Activated naive CD8-positive, alpha-beta T cell treated with anti-CD3 and anti-CD28 coated beads, Interleukin-2, amount 50 U/mL, for 24 hours (primary cell): ENCODE results near the gene MIOX.

Source experiments
- ATAC-seq: fragments of 150-1000 bp; cut with Tn5 transposase; one replicate; pipeline ENCODE4 v1.10.0; 2021
- DNase-seq: peaks from one replicate; pipeline ENCODE4 v3.0.0; 2021
- H3K27ac Mint-ChIP-seq: one replicate; pipeline ENCODE4 v1.8.0; 2021; ENCODE audit warnings: mild to moderate bottlenecking, mixed read lengths
- H3K27me3 Mint-ChIP-seq: one replicate; pipeline ENCODE4 v1.8.0; 2021; ENCODE audit warnings: mixed read lengths
- H3K36me3 Mint-ChIP-seq: one replicate; pipeline ENCODE4 v1.8.0; 2021; ENCODE audit warnings: low read depth, mixed read lengths
- H3K4me1 Mint-ChIP-seq: one replicate; pipeline ENCODE4 v1.8.0; 2021; ENCODE audit warnings: mixed read lengths
- H3K4me3 Mint-ChIP-seq: one replicate; pipeline ENCODE4 v1.8.0; 2021; ENCODE audit warnings: mild to moderate bottlenecking, moderate library complexity, mixed read lengths
- H3K9me3 Mint-ChIP-seq: one replicate; pipeline ENCODE4 v1.8.0; 2021; ENCODE audit warnings: mixed read lengths

Gene MIOX

DNA sequence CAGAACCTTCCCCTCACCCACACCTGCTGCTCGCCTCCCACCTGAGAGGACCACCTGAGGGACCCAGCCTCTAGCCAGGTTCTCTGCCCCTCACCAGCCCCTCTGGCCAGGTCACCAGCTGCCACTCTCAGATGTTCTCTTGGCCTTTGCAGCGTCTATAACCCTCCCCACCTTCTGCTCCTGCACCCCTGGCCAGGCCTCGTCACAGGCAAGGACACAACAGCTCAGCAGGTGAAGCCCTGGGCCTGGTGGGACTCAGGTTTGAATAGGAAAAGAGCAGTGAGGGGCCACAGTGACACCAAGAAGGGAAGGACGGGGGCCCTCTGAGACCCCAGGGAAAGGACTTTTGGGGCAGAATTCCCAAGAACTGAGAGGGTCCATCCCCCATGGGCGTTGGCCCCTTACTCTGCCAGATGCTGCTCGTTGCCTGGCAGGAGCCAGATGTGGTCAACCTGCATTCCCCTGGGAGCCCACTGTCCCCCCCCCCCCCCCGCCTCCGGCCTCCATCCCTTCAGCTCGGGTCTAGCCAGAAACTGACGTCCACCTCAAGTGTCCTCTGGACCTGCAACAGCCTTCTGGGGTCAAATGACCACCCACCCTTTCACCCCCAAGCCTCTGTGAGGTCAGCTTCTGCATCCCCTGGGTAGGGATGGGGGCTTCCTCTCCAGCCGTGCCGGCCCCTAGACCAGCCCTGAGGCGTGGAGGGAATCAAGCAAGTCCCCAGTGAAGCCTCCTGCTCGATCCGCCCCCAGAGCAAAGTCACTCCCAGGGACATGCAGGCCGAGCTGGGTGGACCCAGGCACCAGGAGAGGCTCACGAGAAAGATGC lies 40.6 kb upstream of the MIOX start:
- Mint-ChIP-seq H3K4me3 (no peak overlapping the region), H3K27ac (peak overlapping the region; percentile 83), H3K9me3 (no peaks in the 10 kb centered on the region), H3K36me3 (peaks cover 21% of the 10 kb centered on the region), H3K27me3 (no peaks in the 10 kb centered on the region), H3K4me1 (peaks cover 20% of the 10 kb centered on the region)
- ATAC-seq (no peak), DNase-seq (no peak)

GRCh38 chr22:50446708-50447575 lies 39.7 kb upstream of the MIOX start:
- ATAC-seq, result no peak
- Mint-ChIP-seq H3K36me3 (peaks cover 26% of the 10 kb centered on the region), H3K9me3 (no peaks in the 10 kb centered on the region), H3K4me1 (peaks cover 20% of the 10 kb centered on the region), H3K4me3 (no peak overlapping the region), H3K27me3 (no peaks in the 10 kb centered on the region), H3K27ac (no peak overlapping the region)
- DNase-seq, result no peak

DNA sequence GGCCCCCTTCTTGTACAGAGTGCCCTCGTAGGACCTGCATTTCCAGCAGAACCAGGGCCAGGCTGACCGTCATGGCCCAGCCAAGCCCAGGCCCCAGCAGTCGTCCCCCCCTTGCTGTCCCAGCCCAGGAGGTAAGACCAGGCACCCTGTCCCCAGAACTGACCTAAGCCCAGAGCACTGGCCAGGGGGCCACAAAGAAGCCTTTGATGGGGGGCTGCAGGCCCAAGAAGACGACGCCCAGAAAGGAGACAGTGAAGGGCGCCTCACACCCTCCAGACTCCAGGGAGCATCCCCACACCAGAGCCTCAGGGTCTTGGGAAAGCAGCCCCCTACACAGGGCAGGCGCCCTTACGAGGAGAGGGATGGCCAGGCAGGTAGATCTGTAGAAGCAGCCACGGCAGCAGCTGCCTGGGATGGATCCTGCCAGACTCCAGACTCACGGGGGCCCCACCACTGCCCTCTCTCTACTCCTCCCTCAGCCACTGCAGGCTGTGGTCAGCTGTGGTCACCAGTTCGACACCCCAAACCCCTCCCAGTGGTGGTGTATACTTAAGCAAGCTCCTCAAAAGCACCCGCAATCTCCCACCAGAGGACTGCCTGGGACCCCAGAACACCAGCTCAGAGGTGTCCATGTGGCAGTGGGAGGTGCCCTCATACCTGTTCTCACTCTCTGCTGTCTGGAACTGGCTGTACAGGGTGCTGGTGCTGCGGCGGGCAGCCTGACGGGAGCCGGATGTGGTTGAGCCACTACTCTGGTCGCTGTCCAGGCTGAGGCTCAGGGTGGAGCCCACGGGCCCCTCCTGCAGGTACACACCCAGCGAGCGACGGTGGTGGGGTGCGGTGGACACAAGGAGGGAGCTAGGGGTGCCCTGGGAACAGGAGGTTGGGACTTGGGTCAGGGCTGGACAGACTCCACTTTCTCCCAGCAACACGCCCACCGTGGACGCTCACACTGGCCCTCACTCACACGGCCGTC lies 38.8 kb upstream of the MIOX start:
- Mint-ChIP-seq H3K4me1 (peaks cover 23% of the 10 kb centered on the region), H3K27ac (no peak overlapping the region), H3K4me3 (no peak overlapping the region), H3K36me3 (peaks cover 28% of the 10 kb centered on the region), H3K27me3 (no peaks in the 10 kb centered on the region), H3K9me3 (no peaks in the 10 kb centered on the region)
- ATAC-seq, result no peak
- no peak for DNase-seq

GRCh38 chr22:50452649-50453048 lies 34.0 kb upstream of the MIOX start:
- peaks cover 16% of the 10 kb centered on the region for H3K4me1 Mint-ChIP-seq
- H3K27ac Mint-ChIP-seq, result peak overlapping the region; percentile 75
- H3K27me3 Mint-ChIP-seq, result no peaks in the 10 kb centered on the region
- H3K9me3 Mint-ChIP-seq, result no peaks in the 10 kb centered on the region
- no peak for ATAC-seq
- peaks cover 37% of the 10 kb centered on the region for H3K36me3 Mint-ChIP-seq
- no peak for DNase-seq
- no peak overlapping the region for H3K4me3 Mint-ChIP-seq

DNA sequence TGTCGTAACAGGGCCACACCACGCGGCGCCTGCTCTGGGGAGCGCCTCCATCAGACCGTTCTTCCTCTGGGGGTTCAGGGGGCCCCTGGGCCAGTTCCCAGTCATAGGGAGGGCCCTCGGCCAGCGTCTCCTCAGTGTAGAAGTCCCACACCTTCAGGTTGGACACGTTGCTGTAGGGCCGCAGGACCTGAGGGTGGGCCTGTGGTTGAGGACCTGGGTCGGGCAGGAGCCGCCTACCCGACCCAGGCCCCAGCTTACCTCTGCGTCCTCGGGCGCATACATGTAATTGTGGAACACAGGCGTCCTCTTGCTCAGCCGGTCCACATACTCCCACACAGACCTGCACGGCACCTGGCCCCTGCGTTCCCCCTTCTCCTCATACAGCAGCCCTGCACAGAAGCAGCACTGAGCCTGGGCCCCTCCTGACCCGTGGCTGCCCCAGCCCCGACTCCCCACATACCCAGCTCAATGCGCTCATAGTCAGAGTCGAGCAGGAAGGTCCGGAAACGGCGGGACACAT lies 32.0 kb upstream of the MIOX start:
- Mint-ChIP-seq H3K27me3 (no peaks in the 10 kb centered on the region), H3K4me3 (no peak overlapping the region), H3K4me1 (peaks cover 16% of the 10 kb centered on the region), H3K27ac (no peak overlapping the region), H3K9me3 (no peaks in the 10 kb centered on the region), H3K36me3 (peaks cover 32% of the 10 kb centered on the region)
- DNase-seq (no peak), ATAC-seq (no peak)

- H3K36me3 Mint-ChIP-seq, result peaks cover 30% of the 10 kb centered on the region
- H3K4me3 Mint-ChIP-seq, result no peak overlapping the region
- ATAC-seq (no peak), DNase-seq (no peak)
- peaks cover 16% of the 10 kb centered on the region for H3K4me1 Mint-ChIP-seq
- no peaks in the 10 kb centered on the region for H3K9me3 Mint-ChIP-seq
- no peaks in the 10 kb centered on the region for H3K27me3 Mint-ChIP-seq
- H3K27ac Mint-ChIP-seq, result no peak overlapping the region
These were observed 31.5 kb upstream of the MIOX start for GRCh38 chr22:50455201-50455600.

DNA sequence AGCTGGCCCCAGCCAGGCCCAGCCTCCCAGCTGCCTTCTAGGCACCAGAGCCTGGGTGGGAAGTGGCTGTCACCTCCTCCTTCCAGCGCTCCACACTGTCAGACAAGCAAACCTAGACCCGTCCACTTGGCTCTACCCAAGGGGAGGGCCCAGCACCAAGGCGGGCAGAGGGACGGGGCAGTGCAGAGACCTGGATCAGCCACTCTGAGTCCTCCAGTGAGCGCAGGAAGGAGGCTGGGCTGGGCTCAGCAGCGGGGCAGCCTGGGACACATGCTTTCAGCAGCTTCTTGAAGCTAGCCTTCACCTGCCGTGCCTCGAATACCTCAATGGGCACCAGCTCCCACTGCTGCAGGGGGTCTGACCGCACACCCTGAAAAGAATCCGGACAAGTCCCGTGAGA lies 30.6 kb upstream of the MIOX start:
- Mint-ChIP-seq H3K27ac (no peak overlapping the region), H3K4me3 (no peak overlapping the region), H3K36me3 (peaks cover 28% of the 10 kb centered on the region), H3K4me1 (peaks cover 16% of the 10 kb centered on the region), H3K9me3 (no peaks in the 10 kb centered on the region), H3K27me3 (no peaks in the 10 kb centered on the region)
- ATAC-seq (no peak), DNase-seq (no peak)

- Mint-ChIP-seq H3K4me3 (no peak overlapping the region), H3K27ac (no peak overlapping the region), H3K9me3 (no peaks in the 10 kb centered on the region), H3K4me1 (peaks cover 16% of the 10 kb centered on the region), H3K36me3 (peaks cover 23% of the 10 kb centered on the region), H3K27me3 (no peaks in the 10 kb centered on the region)
- DNase-seq, result no peak
- ATAC-seq, result no peak
These were observed 30.0 kb upstream of the MIOX start for GRCh38 chr22:50456466-50457234.

DNA sequence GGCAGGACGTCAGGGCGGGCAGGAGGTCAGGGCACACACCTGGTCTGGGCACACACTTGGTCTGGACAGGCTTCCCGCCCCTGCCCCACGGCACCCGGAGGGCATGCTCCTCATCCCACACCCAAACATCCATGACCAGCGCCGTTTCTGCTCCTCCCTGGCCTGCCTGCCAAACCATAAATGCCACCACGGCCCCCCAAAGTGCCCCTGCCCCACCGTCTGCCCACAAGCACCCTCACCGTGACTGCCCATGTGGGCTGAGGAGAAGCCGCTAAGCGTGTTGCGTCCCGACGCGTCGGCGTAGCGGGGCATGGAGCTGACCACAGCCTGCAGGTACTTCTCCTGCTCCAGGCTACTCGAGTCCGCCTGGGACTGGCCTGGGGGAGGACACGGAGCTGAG lies 27.6 kb upstream of the MIOX start:
- H3K9me3 Mint-ChIP-seq, result no peaks in the 10 kb centered on the region
- DNase-seq (no peak), ATAC-seq (no peak)
- peaks cover 2% of the 10 kb centered on the region for H3K4me1 Mint-ChIP-seq
- H3K27ac Mint-ChIP-seq, result no peak overlapping the region
- no peak overlapping the region for H3K4me3 Mint-ChIP-seq
- H3K27me3 Mint-ChIP-seq, result no peaks in the 10 kb centered on the region
- peaks cover 16% of the 10 kb centered on the region for H3K36me3 Mint-ChIP-seq

DNA sequence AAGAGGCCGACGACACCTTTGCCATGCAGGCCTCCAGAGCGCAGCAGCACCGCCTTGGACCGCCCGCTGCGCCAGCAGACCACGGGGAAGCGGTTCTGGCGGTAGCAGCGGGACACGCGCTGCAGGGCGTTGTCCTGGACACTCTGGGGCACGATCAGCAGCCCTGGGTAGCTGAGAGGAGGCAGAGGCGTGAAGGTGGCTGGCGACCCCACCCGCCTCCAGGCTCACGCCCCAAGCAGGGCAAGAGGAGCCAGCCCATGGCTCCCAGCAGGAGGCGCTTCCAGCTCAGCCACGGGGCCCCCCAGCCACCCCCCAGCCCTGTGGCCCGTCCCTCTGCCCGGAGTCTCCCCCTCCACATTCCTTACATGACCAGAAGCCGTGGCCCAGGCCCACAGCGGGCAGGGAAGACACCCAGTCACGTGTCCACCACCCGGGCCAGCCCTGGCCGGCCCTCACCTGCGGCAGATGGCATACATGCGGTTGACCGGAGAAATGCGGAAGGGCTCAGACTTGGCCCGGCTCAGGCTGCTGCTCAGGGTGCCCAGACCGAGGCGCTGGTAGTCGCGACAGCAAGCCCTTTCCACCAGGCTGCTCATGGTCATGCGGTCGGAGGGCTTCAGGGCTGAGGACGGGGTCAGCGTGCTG lies 27.0 kb upstream of the MIOX start:
- Mint-ChIP-seq H3K27ac (no peak overlapping the region), H3K9me3 (no peaks in the 10 kb centered on the region), H3K36me3 (peaks cover 13% of the 10 kb centered on the region), H3K4me1 (no peaks in the 10 kb centered on the region), H3K4me3 (no peak overlapping the region), H3K27me3 (no peaks in the 10 kb centered on the region)
- no peak for ATAC-seq
- no peak for DNase-seq

DNA sequence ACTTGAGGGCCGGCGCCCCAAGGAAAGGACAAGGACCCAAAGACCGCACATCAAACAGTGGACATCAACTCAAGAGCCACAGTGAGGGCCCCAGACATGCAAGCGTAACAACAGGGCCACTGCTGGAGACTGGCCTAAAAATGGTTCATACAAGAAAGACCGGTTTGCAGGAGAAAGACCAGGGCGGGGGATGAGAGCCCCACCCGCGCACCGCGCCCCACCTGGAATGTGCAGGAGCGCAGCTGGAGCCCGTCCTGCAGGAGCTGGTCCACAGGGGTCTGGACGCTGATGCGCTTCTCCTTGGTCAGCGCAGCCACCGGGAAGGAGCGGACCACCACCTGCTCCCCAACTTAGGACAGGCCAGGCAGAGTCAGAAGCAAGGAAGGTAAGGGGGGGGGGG lies 25.7 kb upstream of the MIOX start:
- ATAC-seq (no peak), DNase-seq (no peak)
- H3K9me3 Mint-ChIP-seq, result no peaks in the 10 kb centered on the region
- H3K4me3 Mint-ChIP-seq, result no peak overlapping the region
- peaks cover 13% of the 10 kb centered on the region for H3K36me3 Mint-ChIP-seq
- no peaks in the 10 kb centered on the region for H3K27me3 Mint-ChIP-seq
- H3K4me1 Mint-ChIP-seq, result no peaks in the 10 kb centered on the region
- no peak overlapping the region for H3K27ac Mint-ChIP-seq

- no peaks in the 10 kb centered on the region for H3K4me1 Mint-ChIP-seq
- ATAC-seq (no peak), DNase-seq (no peak)
- no peak overlapping the region for H3K4me3 Mint-ChIP-seq
- no peaks in the 10 kb centered on the region for H3K9me3 Mint-ChIP-seq
- no peaks in the 10 kb centered on the region for H3K27me3 Mint-ChIP-seq
- H3K27ac Mint-ChIP-seq, result no peak overlapping the region
- H3K36me3 Mint-ChIP-seq, result peaks cover 16% of the 10 kb centered on the region
These were observed 25.1 kb upstream of the MIOX start for GRCh38 chr22:50461536-50461935.

GRCh38 chr22:50461979-50462540 lies 24.6 kb upstream of the MIOX start:
- ATAC-seq, result no peak
- H3K36me3 Mint-ChIP-seq, result peaks cover 21% of the 10 kb centered on the region
- no peaks in the 10 kb centered on the region for H3K9me3 Mint-ChIP-seq
- H3K4me3 Mint-ChIP-seq, result no peak overlapping the region
- no peak overlapping the region for H3K27ac Mint-ChIP-seq
- no peaks in the 10 kb centered on the region for H3K27me3 Mint-ChIP-seq
- peaks cover 4% of the 10 kb centered on the region for H3K4me1 Mint-ChIP-seq
- no peak for DNase-seq
